Pulmonary artery endothelial cell (primary cell): ENCODE measurements around the gene SH2B2. TPM values are rescaled to one million over a fixed set of nuclear protein-coding genes. Genes with fewer than 3 reads are reported as not detected.
"Not testable (repeated sequence)": the region's sequence is repeated elsewhere in the genome, so short reads cannot be mapped to it uniquely, and the experiment has no call there.

ENCODE experiments used
- DNase-seq: peaks from one replicate; pipeline ENCODE4 v3.0.0-alpha.2; 2011; ENCODE audit warnings: low read depth, low spot score
- total RNA-seq: library from RNA; depleted of rRNA; stranded (reverse); fragments of >200 nt; gene quantifications from 2 replicates; pipeline ENCODE4 v1.2.3, GENCODE V29; 2014

The SH2B2 gene
- total RNA-seq, 1 donor from 2014 or later: 0.86 TPM

DNA sequence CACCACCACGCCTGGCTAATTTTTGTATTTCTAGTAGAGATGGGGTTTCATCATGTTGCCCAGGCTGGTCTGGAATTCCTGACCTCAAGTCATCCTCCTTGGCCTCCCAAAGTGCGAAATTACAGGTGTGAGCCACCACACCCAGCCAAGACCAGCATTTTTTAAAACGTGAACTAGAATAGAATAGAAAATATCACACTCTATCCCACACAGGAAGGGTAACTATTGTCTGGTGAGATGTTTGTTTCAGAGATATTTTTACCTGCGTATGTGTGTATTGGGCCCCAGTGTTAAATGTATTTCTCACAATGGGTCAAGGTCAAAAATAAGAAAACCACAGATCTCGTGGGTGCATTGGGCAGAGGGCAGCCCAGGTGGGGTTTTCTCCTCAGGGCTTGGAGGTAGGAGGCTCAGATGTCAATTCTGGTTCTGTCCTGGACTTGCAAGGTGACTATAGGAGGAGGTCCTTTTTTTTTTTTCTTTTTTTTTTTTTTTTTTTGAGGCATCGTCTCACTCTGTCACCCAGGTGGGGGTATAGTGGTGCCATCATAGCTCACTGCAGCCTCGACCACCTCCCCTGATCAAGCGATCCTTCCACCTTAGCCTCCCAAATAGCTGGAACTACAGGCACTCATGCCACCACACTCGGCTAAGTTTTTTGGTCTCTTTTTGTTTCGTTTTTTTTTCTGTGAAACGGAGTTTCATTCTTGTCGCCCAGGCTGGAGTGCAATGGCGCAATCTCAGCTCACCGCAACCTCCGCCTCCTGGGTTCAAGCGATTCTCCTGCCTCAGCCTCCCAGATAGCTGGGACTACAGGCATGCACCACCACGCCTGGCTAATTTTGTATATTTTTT, 19.0 kb downstream of the SH2B2 start:
- DNase-seq: no peak

DNA sequence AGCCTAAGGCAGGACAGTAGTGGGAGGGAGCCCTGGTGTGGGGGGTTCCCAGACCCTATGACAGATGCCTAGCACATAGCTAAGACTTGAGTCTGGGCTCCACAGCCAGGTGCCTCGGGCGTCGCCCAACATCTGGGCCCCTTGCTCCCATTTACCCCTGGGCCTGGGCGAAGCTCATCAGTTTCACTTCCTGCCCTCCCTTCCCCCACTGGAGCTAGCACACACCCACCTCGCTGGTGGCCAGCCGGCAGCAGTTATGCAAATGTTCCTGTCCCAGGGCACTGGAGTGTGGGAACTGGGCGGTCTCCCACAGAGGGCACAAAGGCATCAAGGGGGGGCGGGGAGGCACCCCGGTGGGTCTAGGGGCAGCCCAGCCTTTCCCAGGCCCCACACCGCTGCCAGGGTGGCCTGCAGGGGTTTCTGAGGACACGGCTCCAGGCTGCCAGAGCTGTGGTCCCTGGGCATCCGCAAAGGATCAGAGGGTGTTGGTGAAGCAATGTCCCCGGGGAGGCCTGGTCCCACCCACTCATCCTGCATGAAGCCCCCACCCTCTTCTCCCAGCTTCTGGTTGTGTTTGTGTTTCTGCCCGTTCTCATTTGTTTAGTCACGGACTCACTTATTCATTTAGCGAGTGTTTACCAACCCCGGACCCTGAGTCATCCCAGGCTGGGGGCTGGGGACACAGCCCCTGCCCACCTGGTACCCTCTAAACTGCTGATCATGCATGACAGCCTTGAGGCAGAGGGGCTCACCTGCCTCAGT, 20.4 kb downstream of the SH2B2 start:
- no peak for DNase-seq

GRCh38 chr7:102310414-102310815, 23.7 kb downstream of the SH2B2 start:
- DNase-seq: no peak

GRCh38 chr7:102312317-102312716, 25.6 kb downstream of the SH2B2 start:
- DNase-seq: no peak

DNA sequence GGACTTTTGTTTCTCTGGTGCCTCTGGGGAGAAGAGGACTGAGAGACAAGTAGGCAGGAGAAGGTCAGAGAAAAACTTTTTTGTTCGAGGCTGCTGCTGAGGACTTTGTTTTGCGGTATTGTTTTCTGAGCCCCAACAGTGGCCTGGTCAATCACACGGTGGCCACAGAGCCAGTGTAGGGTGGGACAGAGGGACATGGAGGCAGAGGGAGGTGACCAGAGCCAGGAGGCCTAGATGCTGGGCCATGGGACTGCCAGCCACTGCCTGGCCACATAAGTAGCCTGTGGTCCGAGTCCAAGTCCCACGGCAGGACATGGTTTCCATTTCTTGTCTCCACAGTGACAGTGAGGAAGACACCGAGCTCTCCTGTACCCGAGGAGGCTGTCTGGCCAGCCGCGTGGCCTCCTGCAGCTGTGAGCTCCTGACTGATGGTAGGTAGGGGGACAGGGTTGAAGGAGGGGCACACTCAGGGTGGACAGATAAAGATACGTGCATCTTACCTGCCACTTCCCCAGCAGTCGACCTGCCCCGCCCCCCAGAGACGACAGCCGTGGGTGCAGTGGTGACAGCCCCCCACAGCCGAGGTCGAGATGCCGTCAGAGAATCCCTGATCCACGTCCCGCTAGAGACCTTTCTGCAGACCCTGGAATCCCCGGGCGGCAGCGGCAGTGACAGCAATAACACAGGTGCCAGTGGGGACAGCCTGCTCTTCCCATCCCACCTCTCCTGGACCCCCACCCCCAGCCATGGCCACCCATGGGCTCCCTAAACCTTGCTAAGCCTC, 27.5 kb downstream of the SH2B2 start:
- DNase-seq: no peak

DNA sequence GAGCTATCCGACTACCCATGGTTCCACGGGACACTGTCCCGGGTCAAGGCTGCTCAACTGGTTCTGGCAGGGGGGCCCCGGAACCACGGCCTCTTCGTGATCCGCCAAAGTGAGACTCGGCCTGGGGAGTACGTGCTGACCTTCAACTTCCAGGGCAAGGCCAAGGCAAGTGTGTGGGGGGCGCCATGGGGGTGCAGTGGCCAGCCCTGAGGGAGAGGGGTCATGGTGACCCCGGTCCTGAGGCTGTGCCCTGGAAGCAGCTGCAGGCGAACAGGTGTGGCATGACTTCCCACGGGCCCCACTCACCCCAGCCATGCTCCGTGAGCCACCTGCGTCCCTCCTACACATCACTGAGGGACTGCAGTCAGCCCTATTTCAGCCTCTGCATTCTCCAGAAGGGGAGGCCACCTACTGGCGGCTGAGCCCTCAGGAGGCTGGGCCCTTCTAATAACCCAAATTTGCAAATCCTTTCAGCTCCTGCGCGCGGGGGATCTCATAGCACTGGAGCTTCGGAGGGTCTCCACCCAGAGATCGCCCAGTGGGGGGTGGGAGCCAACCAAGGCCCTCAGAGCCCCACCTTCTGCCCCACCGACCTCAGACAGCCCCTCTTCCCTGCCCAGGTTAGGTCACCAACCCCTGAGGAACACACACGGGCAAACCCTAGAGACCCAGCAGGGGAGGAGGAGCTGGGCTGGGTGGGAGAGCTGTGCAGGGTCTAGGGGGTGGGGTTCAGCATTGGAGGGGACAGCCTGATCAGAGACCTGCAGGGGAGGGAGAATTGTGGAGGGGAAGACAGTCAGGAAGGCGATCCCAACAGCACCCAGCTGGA, 30.8 kb downstream of the SH2B2 start:
- DNase-seq: no peak

DNA sequence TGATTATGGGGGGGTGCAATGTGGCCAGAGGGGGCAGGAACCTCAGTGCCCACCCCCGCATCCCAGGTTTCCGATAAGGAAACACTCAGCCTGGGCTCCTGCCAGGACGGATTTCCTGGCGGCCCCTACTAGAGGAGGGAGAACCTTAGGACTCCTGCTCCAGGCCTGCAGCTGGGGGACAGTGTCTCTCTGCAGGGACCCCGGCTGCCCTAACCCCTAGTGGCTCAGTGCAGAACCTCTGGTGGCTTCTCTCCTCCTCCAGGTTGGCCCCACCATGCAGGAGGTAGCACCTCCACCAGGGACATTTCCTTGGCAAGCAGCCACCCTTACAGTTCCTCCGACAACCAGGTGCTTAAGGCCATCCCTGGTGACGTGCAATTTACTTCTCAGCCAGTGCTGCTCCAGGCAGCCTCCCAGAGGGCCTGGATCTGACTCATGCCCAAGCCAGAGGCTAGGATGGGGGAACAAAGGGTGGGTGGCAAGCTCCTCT, 31.9 kb downstream of the SH2B2 start:
- DNase-seq: peak; percentile 17

DNA sequence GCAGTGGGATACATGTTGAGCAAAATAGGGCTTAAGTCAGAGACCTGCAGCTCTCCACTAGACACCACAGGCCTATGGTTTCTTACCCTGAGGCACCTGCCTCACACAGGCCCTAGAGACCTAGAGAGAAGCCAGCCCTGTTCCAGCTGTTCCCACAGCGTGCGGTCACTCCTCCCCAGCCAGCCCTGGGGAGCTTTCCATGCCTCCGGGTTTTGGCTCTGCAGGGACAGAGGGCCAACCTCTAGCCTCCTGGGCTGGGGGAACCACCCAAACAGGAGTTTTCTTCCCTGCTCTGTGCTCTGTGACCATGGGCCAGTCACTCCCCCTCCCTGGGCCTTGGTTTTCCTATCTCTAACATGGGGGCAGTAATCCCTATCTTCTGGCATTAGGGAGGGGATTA, 33.0 kb downstream of the SH2B2 start:
- DNase-seq: no peak

DNA sequence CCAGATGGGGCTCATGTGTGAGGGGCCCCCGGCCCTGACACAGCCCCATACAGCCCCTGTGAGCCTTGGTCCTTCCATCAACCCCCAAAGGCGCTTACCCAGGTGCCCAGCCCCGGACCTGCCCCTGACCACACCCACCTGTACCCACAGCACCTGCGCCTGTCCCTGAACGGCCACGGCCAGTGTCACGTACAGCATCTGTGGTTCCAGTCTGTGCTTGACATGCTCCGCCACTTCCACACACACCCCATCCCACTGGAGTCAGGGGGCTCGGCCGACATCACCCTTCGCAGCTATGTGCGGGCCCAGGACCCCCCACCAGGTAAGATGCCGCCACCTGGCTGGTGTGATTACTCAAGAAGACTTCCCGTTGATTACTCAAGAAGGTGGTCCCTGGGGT, 33.5 kb downstream of the SH2B2 start:
- no peak for DNase-seq

DNA sequence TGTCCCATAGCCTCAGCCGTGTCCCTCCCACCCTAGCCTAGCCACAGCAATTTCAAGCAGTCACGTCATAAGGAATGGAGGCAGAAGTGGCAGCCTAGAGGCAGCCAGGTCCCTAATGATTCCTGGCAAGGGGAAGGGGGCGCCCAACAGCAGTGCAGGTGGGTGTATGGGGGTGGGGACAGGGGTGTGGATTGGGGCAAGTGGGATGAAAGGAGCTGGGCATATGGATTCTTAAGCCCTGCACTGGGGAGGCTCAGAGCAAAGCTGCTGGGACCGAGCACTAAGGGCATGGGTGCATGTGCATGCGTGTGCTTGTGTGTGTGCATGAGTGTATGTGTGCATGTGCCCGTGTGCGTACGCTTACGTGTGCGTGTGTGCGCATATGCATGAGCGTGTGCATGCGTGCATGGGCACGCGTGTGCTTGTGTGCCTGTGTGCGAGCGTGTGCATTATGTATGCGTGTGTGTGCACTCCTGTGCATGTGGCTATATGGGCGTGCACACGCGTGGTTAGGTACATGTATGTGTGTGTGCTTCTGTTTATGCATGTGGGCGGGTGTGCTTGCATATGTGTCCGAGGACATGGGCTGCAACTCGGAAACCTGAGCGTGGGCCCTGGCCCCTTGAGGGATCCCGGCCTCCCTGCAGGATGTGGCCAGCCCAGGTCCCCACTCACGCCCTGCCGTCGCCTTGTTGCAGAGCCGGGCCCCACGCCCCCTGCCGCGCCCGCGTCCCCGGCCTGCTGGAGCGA, 34.1 kb downstream of the SH2B2 start:
- no peak for DNase-seq

DNA sequence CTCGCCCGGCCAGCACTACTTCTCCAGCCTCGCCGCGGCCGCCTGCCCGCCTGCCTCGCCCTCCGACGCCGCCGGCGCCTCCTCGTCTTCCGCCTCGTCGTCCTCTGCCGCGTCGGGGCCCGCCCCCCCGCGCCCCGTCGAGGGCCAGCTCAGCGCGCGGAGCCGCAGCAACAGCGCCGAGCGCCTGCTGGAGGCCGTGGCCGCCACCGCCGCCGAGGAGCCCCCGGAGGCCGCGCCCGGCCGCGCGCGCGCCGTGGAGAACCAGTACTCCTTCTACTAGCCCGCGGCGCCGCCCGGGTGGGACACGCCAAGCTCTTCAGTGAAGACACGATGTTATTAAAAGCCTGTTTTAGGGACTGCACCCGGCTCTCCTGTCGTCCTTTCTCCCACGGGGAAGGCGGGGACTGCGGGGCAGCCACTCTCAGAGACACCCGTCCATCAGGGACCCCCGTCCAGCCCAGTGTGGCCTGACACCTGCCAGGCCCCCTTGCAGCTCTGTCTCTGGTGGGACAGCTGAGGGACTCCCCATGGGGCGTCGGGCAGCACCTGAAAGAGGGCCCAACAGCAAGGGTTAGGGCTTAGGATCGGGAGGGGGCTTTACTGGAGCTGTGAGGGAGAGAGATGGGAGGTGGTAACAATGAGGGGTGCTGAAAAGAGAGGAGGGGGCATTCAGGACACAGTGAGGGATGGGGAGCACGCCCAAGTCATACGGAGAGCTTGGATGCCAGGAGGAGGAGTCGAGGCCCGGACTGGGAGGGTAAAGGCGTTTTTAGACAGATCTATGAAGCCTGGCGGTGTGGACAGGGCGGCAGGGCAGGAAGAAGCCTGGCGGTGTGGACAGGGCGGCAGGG, 34.9 kb downstream of the SH2B2 start:
- DNase-seq: no peak

DNA sequence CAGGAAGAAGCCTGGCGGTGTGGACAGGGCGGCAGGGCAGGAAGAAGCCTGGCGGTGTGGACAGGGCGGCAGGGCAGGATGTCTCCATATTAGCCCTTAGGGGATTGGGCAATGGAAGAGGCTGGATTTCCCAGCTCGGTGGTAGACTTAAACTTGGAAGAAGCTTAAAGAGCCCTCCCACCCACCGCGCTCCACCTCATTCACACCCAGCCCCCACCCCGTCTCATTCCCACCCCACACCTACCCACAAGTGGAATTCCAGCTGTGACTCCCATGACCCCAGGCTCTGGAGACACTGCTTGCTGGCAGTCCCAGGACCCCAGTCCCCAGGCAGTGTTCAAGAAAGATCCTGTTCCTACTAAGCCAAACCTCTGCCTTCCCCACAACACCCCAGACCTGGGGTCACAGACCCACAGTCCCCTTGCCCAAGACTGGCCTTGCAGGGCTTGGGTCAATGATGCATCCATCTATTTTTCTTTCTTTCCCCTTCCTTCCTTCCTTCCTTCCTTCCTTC, 35.6 kb downstream of the SH2B2 start:
- no peak for DNase-seq

DNA sequence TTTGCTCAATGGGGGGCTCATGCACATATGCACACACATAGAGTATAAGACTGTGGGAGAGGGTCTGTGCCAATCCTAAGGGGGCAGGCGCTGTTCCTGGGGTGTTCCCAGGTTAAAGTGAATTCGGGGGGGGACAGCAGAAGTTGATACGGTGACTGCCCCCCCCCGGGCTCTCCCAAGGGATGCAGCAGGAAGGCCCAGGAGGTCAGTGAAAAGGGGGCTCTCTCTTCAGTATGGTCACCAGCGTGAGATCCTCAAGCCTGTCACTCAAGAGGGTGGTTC, 37.2 kb downstream of the SH2B2 start:
- DNase-seq: no peak

DNA sequence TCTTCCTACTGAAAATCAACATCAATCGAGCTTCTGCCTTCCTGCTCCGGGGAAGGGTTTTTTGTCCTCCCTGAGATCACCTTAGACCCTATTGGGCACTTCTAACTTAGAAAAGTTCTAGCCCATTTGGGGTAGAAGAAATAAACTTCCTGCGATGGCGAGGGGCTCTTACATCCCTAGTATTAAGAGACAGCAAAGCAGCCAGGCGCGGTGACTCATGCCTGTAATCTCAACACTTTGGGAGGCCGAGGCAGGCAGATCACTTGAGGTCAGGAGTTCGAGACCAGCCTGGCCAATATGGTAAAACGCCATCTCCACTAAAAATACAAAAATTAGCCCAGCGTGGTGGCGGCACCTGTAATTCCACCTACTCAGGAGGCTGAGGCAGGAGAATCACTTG, 38.4 kb downstream of the SH2B2 start:
- not testable (repeated sequence) for DNase-seq

- DNase-seq: no peak
Observed at GRCh38 chr7:102326157-102326889, 39.7 kb downstream of the SH2B2 start.

DNA sequence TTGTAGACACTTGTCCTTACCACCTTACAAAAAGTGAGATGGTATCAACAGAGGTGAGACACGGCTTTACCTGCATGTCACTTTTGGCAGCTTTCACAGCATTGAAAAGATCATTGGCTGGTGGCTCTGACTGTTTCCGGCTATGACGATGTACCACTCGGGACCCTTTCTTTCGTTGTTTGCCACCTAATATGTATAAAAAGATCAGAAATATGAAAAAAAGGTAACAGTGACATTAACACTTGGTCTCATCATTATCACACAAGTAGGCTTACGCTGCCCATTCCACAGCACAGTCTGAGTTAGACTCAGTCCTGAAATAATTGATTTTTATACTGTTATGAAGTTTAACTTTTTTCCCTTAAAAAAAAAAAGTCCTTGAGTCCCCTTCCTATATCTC, 40.5 kb downstream of the SH2B2 start:
- not testable (repeated sequence) for DNase-seq

DNA sequence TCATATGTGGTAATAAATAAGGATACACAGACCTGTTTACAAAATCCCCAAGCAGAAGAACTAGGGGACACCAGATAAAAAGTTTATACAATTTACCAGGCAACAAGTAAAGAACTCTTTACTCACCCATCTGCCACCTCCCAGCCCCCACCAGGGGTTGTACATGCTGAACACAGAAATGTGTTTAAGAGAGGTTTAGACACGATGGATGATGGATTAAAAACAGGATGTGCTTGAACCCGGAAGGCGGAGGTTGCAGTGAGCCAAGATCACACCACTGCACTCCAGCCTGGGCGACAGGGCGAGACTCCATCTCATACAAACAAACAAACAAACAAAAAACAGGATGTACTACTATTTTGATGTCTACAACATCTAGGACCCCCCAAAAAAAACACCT, 42.2 kb downstream of the SH2B2 start:
- DNase-seq: not testable (repeated sequence)

DNA sequence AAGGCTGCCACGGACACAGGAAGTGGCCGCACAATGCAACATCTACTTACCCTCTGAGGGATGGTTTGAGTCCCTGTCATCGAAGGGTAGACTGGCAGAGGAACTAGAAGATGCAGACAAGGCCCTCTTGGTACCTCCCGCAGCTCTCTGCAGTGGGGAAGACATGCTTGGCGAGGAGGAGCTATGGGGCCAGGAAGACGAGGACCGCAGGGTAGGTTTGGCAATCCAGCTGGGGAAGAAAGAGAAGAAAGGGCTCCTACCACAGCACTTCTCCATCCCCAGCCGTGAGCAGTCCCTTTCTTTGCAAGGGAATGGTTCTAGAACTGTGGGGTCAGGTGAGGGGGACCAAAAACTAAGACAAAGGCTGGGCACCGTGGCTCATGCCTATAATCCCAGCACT, 42.7 kb downstream of the SH2B2 start:
- DNase-seq: not testable (repeated sequence)
